ENCODE measurements around the gene TMEM62.
A peak's percentile ranks its signal among the peaks of the same experiment; 100 is the strongest.
"Not testable (repeated sequence)": the region's sequence is repeated elsewhere in the genome, so short reads cannot be mapped to it uniquely, and the experiment has no call there.

The TMEM62 gene

DNA sequence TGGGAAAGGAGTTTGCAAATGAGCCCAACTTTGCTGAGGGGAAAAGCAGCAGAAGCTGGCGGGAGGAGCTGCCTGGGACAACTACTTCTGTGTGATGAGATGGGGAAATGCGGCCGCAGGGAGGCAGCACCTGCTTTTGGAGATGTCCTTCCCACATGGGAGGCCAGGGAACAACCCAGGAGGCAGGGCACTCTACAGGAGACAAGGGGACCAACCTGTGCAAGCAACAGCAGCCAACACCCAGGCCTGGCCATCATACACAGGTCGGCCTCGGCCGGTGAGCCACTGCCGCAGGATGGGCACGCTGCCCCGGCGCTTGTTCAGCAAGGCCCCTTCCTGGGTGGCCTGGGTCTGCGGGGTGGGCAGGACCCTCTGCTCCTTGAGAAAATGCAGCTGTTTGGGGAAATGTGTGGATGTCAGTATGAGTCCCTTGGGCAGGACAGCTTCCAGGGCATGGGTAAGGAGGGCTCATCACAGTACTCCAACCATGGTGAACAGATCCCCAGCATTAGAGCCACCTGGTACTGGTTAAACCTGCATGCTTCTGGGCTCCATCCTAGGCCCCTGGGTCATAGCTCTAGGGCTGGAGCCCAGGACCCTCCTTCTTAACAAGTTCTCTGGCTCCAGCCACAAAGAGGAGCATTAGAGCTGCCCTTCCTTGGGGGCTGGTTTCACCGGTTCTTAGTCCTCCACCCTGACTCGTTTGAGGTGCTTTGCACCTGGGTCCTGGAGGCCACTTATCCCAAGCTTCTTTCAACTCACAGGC is 75.9 kb downstream of the TMEM62 start:
- DNase-seq (ENCODE audit: low read depth in 2 of 2) = no peak

DNA sequence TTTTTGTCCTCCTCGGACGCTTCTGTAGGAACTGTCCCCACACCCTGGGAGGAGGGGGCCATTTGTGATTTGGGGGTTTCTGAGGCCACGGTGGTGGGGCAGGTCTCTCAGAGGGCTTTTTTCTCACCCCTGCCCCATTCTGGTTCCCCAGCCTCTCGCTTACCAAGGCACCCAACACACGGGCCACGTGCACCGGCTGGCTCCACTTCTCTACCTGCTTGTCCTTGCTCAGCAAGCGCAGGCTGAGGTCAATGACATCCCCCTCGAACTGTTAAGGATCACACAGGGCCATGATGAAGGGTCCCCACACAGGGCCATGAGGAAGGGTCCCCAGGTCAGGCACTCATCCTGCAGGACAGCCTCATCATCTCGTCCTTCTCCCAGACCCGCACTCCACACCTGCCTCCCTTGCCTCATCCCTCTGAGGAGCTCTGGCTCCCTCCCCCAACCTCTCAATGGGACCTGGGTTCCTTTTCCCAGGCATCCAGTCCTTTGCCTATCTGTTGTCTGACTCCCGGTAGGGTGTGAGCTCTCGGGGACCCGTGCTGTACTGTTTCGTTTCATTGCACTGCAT is 76.9 kb downstream of the TMEM62 start:
- no peak for DNase-seq (ENCODE audit: low read depth in 2 of 2)

DNA sequence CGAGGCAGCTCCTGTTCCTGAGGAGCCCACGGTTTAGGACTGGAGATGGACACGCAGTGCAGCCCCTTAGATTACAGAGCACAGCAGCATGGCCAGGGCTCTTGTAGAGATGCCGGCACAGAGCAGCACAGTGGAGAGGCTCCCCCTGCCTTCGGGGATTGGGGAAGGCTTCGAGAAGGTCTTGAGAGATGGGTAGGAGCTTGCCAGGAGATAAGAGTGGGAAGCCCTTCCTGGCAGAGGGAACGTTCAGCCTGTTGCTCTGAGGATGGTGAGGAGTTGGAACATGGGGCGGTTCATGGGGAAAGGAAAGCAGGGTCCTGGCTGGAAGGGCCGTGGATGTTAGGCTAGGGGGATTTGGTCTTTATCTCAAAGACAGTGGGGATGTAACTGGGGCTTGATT is 77.4 kb downstream of the TMEM62 start:
- DNase-seq (ENCODE audit: low read depth in 2 of 2) = no peak

DNA sequence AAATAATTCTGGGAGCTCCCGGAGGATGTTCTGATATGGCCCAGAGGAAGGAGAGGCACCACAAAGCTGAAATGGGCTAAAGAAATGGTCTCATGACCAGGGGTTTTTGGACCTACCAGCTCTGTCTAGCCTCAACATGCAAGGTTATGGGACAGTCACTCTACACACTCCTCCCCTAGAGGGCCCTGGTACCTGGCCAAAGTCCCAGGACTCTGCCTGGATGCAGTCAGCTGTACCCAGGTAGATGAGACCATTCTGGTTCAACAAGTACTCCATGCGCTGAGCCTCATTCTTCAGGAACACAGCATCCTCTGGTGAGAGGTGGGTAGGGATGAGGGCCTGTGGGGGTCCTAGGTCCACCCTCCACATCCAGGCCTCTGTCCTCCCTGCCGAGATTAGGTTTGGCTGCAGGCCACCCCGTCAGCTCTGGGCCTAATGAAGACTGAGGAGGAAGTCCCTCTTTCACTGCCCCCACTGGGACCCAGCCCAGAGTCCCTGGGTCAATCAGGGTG is 77.9 kb downstream of the TMEM62 start:
- DNase-seq (ENCODE audit: low read depth in 2 of 2) = no peak

DNA sequence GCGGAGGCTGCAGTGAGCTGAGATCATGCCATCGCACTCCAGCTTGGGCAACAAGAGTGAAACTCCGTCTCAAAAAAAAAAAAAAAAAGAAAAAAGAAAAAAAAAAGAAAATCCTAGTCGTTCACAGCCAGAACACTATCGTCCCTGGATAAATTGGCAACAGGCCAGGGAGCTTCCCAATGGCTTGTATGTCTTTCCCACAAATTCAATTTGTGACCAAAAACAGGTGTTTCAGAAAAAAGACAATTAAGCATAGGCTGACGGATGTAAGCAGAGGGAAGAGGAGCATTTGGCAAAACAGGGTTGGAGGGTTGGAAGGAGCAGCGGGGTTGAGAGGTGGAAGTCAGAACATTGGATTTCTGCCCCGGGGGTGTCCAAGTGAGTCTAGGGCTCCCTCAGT is 78.9 kb downstream of the TMEM62 start:
- no peak for DNase-seq (ENCODE audit: low read depth in 2 of 2)

DNA sequence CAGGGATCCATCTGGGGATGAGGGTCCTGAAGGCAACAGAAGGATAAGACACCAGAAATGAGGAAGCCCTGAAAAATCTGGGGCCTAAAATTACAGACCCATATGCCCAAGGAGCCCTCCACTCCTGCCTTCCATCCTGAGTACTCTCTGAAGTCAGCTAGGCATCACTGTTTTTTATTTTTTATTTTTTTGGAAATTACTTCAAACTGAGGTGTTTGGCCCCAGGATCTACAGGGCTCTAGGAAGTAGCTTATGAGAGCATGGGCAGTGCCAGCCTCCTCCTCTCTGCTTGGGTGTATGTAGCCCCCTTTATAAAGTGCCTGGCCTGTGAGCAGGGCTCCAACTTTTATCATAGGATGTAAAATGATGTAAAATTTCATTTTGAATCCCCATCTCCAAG is 79.6 kb downstream of the TMEM62 start:
- no peak for DNase-seq (ENCODE audit: low read depth in 2 of 2)

DNA sequence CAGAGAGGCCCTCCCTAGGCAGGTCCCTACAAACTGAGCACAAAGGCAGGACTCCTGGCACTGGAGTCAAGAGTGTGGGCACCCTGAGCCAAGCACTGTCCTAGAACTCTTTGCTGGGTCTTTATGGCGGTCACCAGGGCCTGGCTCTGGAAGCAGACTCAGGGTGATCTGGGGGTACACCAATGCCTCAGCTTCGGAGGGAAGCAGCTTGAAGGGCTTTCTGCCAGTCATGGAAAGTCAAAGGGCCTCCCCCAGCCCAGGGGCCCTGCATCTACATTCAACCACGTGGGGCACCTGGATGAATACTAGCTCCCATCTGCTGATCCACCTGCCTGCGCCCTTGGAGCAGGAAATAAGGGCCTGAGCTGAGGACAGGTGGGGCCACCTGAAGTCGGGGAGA is 80.1 kb downstream of the TMEM62 start:
- DNase-seq (ENCODE audit: low read depth in 2 of 2) = no peak

DNA sequence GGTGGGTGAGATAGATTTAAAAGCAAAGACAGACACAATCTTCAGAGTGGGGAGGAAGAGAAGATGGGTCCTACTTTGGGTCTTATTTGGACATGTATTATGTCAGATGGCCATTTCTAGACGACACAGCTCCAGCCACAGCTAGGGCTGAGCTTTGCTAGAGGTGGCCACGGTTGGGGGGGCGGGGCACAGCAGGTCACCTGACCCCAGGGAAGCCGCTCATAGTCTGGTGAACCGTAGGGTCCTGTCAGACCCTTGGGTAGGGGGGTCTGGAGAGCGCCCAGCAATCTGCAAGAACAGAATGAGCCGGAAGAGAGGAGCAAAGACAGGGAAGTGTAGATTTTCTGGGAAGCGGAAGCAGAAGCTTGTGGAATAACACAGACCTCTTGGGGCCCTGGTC is 80.8 kb downstream of the TMEM62 start:
- DNase-seq (ENCODE audit: low read depth in 2 of 2) = no peak

DNA sequence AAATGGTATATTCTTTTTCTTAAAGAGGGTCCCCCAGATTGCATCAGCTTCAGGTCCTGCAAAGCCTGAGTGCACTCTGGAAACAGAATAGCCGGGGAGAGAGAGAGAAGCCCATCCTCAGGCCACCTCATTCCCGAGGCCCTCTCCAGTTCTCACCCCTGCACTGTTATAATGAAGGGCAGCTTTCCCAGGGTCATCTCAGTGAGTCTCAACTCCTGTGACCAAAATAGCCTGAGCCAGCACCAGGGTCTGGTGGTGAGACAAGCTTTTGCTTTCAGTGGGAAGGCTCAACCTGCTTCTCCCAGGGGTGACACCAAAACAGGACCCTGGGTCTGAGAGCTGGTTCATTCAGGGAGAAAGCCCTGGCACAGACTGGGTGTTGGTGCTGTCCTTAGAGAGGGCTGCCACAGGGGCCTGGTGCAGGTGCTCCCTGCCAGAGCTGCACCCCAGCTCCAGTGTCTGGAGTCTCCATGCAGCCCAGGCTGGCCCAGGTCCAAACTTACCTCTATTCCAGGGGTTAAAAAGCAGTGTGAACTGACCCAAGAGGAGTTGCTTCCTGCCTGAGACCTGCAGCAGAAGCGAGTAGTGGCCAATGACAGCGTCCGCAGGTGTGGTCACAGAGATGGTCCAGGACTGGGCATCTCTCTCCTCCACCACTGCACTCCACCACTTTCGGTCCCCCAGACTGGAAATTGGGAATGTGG is 81.4 kb downstream of the TMEM62 start:
- DNase-seq (ENCODE audit: low read depth in 2 of 2) = no peak

DNA sequence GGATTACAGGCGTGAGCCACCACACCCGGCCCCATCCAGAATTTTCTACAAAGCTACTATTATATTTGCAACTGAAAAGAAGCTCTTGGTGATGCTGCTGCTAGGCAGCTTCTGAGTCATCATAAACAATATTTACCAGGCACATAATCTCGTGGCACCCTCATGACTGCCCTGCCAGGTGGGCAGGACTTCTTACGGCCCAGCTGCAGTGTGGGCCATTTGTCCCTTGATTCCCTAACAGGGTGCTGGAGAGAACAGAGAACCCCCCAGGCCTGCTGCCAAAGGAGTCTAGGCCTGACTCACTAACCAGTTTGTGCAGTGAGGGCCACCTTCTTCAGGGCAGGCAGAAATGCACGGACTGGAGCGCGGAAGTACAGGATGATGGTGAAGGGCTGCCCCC is 82.6 kb downstream of the TMEM62 start:
- DNase-seq (ENCODE audit: low read depth in 2 of 2) = no peak

DNA sequence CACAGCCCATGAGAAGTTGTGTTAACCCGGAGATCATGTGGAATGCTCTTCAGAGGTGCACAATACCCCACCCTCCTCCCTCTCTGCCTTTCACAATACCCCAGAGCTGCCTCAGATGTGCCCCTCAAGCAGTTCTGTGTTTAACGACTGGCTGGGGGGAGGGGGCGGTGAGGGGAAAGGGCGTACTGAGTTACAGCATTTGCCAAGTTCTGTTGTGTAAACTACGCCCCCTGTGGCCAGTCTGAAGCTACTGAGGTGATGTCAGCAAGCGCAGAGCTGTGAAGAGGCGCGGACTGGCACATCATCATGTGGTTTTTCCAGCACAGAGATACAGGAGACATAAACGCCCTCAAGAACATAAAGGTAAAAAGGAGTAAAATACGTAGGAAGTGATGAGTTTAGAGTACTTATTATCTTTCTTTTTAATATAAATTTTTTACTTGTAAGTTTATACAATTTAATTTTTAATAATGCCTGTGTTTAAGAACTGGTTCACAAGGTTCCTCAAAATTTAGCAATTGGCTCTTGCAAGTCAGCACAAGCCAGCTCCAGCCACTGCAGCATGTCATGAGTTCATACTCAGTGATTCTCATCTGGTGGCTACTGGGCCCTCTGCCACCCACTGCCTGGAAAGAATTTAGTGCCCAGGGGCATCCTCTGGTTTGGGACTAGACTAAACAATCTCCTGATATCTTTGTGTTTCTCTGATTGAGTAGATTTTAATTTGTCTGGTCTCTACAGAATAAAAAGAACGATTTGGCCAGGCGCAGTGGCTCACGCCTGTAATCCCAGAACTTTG is 85.7 kb downstream of the TMEM62 start:
- DNase-seq (ENCODE audit: low read depth in 2 of 2) = no peak

DNA sequence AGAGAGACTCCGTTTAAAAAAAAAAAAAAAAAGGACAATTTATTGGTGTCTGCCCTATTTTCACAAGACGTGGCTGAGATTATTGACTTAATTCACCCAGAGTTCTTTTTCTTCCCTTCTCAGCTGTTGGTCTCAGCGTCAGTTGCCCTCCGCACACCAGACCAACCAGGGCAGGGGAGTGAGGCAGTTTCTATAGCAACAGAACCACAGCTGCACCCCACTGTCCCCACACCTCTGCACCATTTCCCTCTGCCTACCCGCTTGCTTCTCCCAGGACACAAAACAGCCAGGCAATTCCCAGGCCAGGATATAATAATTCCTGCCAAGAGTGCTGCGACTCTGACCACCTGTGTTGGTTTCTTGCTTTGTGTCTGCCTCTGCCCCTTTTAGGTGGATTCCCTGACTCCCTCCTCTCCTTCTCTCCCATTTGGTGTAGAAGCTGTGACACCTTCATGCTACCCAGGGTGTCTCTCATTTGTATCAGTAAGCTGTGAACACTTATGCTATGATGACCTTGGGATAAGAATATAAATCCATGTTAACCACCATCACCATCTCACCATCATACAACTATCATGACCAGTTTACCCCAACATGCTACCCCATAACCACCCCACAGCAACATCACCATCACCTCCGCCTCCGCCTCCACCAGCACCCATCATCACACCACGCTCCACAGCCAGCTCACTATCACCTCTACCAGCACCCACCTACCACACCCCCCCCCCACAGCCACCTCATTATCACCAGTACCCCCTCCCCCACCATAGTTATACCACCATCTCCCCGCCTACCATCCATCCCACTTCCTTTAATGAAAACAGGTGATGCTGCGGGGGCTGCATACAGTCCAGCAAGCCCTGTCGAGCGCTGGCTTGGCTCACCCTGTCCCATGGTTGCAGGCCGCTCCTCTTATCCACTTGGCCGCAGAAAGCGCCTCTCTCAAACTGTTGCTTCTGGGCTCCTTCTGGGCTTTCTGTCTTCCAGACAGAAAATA is 86.8 kb downstream of the TMEM62 start:
- DNase-seq (ENCODE audit: low read depth in 2 of 2) = no peak

DNA sequence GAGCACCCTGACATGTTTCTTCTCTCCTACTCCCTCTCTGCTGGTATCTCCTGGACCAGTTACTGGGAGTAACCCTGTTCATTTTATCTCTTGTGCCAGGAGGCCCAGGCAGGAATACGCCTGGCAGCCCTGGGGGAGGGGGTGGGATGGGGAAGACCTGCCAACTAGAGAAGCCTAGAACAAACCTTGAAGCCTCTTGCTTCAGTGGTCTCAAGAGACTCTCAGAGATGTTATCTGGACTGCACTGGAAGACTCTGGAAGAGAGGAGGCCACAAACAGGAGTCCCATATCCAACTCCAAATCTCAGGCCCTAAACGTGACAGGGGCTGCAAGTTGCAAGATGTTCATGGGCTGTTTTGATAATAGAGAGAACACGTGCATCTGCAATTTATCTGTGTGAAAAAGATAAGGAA is 87.6 kb downstream of the TMEM62 start, which contains the start of gene EPB42:
Gene EPB42 (minus strand): TSS at position 28 of the 413 bp plus-strand sequence. CDS start 193 bp downstream, outside the sequence.
- DNase-seq (ENCODE audit: low read depth in 2 of 2) = no peak

DNA sequence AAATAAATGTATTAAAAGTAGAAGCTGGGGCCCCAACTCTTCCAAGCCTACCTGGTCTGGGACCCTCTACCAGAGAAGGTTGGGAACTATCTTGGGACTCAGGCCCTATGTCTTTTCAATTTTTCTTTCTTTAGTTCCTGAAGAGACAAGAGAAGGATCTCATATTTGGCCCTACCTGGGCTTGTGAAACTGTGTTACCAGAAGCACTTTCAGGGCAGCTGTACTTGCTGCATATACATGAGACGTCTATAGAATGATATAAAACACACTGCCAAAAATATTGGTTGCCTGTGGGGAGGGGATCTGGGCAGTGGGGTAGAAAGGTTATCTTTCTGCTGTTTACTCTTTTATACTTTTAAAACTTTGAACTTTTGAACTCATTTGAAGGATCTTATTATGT is 88.0 kb downstream of the TMEM62 start:
- DNase-seq (ENCODE audit: low read depth in 2 of 2) = no peak

DNA sequence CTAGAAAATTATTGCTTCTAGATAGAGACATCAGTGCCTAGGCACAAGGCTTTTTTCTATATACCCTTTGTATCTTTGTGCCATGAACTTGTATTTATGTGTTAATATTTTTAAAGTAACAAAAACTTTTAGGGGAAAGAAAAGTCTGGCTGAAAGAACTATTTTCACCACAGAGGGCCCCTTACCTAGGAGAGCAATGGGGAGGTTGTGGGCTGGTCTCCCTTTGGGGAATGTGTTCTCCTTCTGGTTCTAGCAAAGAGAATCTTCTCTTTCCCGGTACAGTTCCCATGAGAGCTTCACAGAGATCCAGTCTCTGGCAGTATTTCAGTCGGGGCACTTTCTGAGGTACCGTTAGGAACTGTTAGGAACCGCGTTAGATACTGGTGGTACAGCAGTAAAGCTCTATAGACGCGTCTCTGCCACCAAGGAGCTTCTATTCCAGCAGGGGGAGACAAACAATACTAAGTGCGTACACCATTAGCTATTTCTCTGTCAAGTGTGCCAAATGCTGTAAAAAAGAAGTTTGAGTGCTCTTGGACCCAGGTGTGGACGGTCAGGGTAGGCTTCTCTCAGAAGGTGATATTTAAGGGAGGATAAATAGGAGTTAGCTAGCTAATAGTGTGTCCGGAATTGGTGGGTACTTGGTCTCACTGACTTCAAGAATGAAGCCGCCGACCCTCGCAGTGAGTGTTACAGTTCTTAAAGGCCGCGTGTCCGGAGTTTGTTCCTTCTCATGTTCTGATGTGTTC is 92.0 kb downstream of the TMEM62 start:
- DNase-seq (ENCODE audit: low read depth in 2 of 2) = peak in 1 of 2 donors; percentile 17

DNA sequence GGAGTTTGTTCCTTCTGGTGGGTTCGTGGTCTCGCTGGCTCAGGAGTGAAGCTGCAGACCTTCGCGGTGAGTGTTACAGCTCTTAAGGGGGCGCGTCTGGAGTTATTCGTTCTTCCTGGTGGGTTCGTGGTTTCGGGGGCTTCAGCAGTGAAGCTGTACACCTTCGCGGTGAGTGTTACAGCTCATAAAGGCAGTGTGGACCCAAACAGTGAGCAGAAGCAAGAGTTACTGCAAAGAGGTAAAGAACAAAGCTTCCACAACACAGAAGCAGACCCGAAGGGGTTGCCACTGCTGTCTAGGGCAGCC is 92.5 kb downstream of the TMEM62 start:
- not testable (repeated sequence) for DNase-seq (ENCODE audit: low read depth in 2 of 2)

DNA sequence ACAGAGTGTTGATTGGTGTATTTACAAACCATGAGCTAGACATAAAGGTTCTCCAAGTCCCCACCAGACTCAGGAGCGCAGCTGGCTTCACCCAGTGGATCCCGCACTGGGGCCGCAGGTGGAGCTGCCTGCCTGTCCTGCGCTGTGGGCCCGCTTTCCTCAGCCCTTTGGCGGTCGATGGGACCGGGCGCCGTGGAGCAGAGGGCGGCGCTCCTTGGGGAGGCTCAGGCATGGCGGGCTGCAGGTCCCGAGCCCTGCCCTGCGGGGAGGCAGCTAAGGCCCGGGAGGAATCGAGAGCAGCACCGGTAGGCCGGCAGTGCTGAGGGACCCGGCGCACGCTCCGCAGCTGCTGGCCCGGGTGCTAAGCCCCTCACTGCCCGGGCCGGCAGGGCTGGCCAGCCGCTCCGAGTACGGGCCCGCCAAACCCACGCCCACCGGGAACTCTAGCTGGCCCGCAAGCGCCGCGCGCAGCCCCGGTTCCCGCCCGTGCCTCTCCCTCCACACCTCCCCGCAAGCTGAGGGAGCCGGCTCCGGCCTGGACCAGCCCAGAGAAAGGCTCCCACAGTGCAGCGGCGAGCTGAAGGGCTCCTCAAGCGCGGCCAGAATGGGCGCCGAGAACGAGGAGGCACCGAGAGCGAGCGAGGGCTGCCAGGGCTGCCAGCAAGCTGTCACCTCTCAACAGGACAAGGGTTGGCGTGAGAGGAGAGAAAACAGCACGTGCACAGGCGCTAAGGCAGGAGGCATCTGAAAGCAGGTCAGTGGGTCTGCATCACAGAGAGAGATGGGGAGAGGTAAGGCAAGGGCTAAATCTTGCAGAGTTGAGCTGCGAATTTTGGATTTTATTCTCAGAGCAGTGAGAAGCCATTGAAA is 93.3 kb downstream of the TMEM62 start:
- DNase-seq (ENCODE audit: low read depth in 2 of 2) = no peak

DNA sequence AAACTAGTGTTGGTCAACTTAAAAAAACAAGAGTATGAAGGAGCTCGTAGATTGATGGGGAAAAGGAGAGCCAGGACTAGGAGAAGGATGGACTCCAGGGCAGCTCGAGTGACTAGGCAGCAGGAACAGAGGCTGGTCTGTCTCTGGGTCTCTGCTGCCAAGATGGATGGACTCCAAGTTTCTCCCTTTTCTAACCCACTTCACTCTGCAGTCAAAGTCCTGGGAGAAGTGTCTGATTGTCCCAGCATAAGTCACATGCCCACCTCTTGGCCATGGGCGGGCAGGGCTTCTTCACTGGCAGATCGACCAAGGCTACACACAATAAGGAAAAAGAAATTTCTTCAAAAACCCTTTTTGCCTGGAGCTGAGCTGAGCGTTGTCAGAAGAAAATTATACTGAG is 96.6 kb downstream of the TMEM62 start:
- no peak for DNase-seq (ENCODE audit: low read depth in 2 of 2)

DNA sequence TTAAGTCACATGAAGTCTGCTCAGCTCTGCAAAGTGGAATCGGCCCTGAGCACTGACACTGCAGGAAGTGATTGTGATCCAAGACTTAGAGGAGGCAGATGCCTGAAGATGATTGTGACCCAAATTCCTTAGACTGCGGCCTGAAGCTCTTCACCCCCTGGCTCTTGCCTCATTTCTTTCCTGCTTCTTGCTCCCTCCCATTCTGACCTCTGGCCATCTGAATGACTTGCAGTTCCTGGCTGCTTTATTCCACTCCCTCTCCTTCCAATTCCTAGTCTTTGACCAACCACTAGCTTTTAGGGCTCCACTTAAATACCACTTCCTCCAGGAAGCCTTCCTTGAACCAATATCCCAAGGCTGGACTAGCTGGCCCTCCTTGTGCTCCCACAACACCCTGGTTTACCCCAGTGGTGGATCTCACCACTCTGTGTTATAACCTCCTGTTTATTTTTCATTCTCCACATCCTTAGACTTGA is 97.3 kb downstream of the TMEM62 start:
- DNase-seq (ENCODE audit: low read depth in 2 of 2) = no peak

Data from stimulated activated CD8-positive, alpha-beta memory T cell treated with anti-CD3 and anti-CD28 coated beads, Interleukin-7, amount 100 ng/mL, for 4 hours (primary cell).